ENCODE results near the gene OCA2.

- TF ChIP-seq CTCF (IDR thresholded peaks at IDR 0.05) (no peak), POLR2A (IDR thresholded peaks at IDR 0.05) (no peak)
These were observed 39.1 kb downstream of the OCA2 start for GRCh38 chr15:28060005-28060404.
